Smooth muscle cell (in vitro differentiated cells): ENCODE data around the gene DRD4. TPM values are rescaled to one million over a fixed set of nuclear protein-coding genes. Genes with fewer than 3 reads are reported as not detected.

Experiments used
- DNase-seq: peaks from one replicate; lab custom pipeline; 2025; ENCODE audit not compliant: unreplicated experiment; lab: John Stamatoyannopoulos, UW
- H2AFZ ChIP-seq: fragments of 200-600 bp; sonication (generic); 2 replicates; pipeline ENCODE4 v1.6.0; 2016; ENCODE audit warnings: antibody characterized with exemption, low read depth, mild to moderate bottlenecking
- H3F3A ChIP-seq: fragments of 200-600 bp; sonication (generic); 2 replicates; pipeline ENCODE4 v1.6.0; 2017; ENCODE audit warnings: antibody characterized with exemption, low read depth
- H3K27ac ChIP-seq: fragments of 200-600 bp; sonication (generic); 2 replicates; pipeline ENCODE4 v1.5.1; 2016; ENCODE audit warnings: low read depth, mild to moderate bottlenecking
- H3K27me3 ChIP-seq: fragments of 200-600 bp; sonication (generic); 2 replicates; pipeline ENCODE4 v1.6.1; 2016; ENCODE audit warnings: low read depth, mild to moderate bottlenecking
- H3K36me3 ChIP-seq: fragments of 200-600 bp; sonication (generic); 2 replicates; pipeline ENCODE4 v1.5.1; 2016; ENCODE audit warnings: low read depth
- H3K4me1 ChIP-seq: fragments of 200-600 bp; sonication (generic); 2 replicates; pipeline ENCODE4 v1.5.1; 2016; ENCODE audit warnings: low read depth
- H3K4me2 ChIP-seq: fragments of 200-600 bp; sonication (generic); 2 replicates; pipeline ENCODE4 v1.6.0; 2016; ENCODE audit warnings: mild to moderate bottlenecking
- H3K4me3 ChIP-seq: fragments of 200-600 bp; sonication (generic); 2 replicates; pipeline ENCODE4 v1.5.1; 2016; ENCODE audit warnings: mild to moderate bottlenecking
- H3K79me2 ChIP-seq: fragments of 200-600 bp; sonication (generic); 2 replicates; pipeline ENCODE4 v1.6.0; 2016; ENCODE audit warnings: low read depth, mild to moderate bottlenecking
- H3K9ac ChIP-seq: fragments of 200-600 bp; sonication (generic); 2 replicates; pipeline ENCODE4 v1.6.0; 2016; ENCODE audit warnings: low read depth
- H3K9me3 ChIP-seq: fragments of 200-600 bp; sonication (generic); replicated peaks from 2 replicates; pipeline ENCODE4 v1.5.1; 2016; ENCODE audit warnings: low read depth
- H4K20me1 ChIP-seq: fragments of 200-600 bp; sonication (generic); 2 replicates; pipeline ENCODE4 v1.6.0; 2016; ENCODE audit warnings: low read depth
- CTCF ChIP-seq: fragments of 200-600 bp; sonication (generic); IDR thresholded peaks from 2 replicates; pipeline ENCODE4 v1.5.1; 2017; ENCODE audit warnings: borderline replicate concordance, mild to moderate bottlenecking, antibody characterized with exemption; ENCODE audit not compliant: insufficient read depth, poor library complexity, severe bottlenecking
- WGBS: methylation state at CpG from one replicate; pipeline ENCODE4 v1.1.7; 2016; ENCODE audit warnings: low lambda C conversion rate; 5-methylcytosine and 5-hydroxymethylcytosine counted together
- polyA plus RNA-seq: library from polyadenylated mRNA; unstranded; fragments of >200 nt; fragmentation: Nextera tagmentation; extraction: Ambion mirVana; gene quantifications from 2 replicates; pipeline ENCODE4 v1.2.1, GENCODE V29; 2016
- total RNA-seq: library from RNA; depleted of rRNA; stranded (reverse); fragments of >200 nt; gene quantifications from 2 replicates; pipeline ENCODE4 v1.2.3, GENCODE V29; 2014

DRD4 gene
- total and polyA plus RNA-seq, 2 experiments from 2014 or later: 2.7 TPM; not detected in 1

GRCh38 chr11:643366-643765 lies 6.3 kb downstream of the DRD4 start:
- no peaks in the 10 kb centered on the region for H3K27me3 ChIP-seq
- no peak overlapping the region for H2AFZ ChIP-seq
- WGBS: 86% methylated on average over 9 of the region's 9 CpGs

GRCh38 chr11:643849-644738 lies 7.0 kb downstream of the DRD4 start:
- Histone ChIP-seq H3K27me3 (no peaks in the 10 kb centered on the region), H3K4me2 (no peak overlapping the region), H3K9me3 (no peaks in the 10 kb centered on the region), H3K79me2 (no peaks in the 10 kb centered on the region), H3K27ac (no peak overlapping the region), H3K4me3 (no peak overlapping the region), H3F3A (no peaks in the 10 kb centered on the region), H3K9ac (no peak overlapping the region), H3K4me1 (peaks cover 8% of the 10 kb centered on the region), H4K20me1 (peaks cover 35% of the 10 kb centered on the region), H3K36me3 (no peaks in the 10 kb centered on the region), H2AFZ (no peak overlapping the region)
- 95% methylated on average over 50 of the region's 50 CpGs for WGBS
- DNase-seq: no peak
- no peak for TF ChIP-seq CTCF

More at GRCh38 chr11:643366-643765, 6.3 kb downstream of the DRD4 start:
- H3K27ac ChIP-seq: no peak overlapping the region
- no peaks in the 10 kb centered on the region for H3F3A ChIP-seq
- no peak for TF ChIP-seq CTCF
- H3K9me3 ChIP-seq: no peaks in the 10 kb centered on the region
- H3K4me1 ChIP-seq: peaks cover 13% of the 10 kb centered on the region
- H3K79me2 ChIP-seq: no peaks in the 10 kb centered on the region
- no peak overlapping the region for H3K4me2 ChIP-seq
- DNase-seq: no peak
- H4K20me1 ChIP-seq: peaks cover 42% of the 10 kb centered on the region
- H3K4me3 ChIP-seq: no peak overlapping the region
- H3K9ac ChIP-seq: no peak overlapping the region
- no peaks in the 10 kb centered on the region for H3K36me3 ChIP-seq

GRCh38 chr11:645536-645935 lies 8.5 kb downstream of the DRD4 start:
- Histone ChIP-seq H3K27me3 (no peaks in the 10 kb centered on the region), H3K4me1 (no peaks in the 10 kb centered on the region), H3K4me3 (no peak overlapping the region), H3K79me2 (no peaks in the 10 kb centered on the region), H2AFZ (no peak overlapping the region), H3F3A (no peaks in the 10 kb centered on the region), H3K9ac (no peak overlapping the region), H3K27ac (no peak overlapping the region), H3K4me2 (no peak overlapping the region), H4K20me1 (peaks cover 27% of the 10 kb centered on the region), H3K9me3 (no peaks in the 10 kb centered on the region), H3K36me3 (no peaks in the 10 kb centered on the region)
- no peak for TF ChIP-seq CTCF
- DNase-seq: no peak
- 91% methylated on average over 16 of the region's 16 CpGs for WGBS
